IMR-90 (cell line): Measurements from ENCODE around the gene OTOA. TPM values are rescaled to one million over a fixed set of nuclear protein-coding genes. Genes with fewer than 3 reads are reported as not detected.

ENCODE experiments used
- ATAC-seq: fragments of 200-7000 bp; cut with Tn5 transposase; 2 replicates; pipeline ENCODE4 v1.9.1; 2020; ENCODE audit warnings: low read depth, mild to moderate bottlenecking, moderate library complexity
- BruUV-seq: library from RNA; stranded (reverse); fragments of 400-500 nt; replicated peaks from 2 replicates; lab custom pipeline; 2021; lab: Mats Ljungman, UMichigan
- CTCF ChIA-PET: fragments of 300-600 bp; formaldehyde crosslinking; extraction: SDS; loops from one replicate; lab custom pipeline; 2021; ENCODE audit warnings: antibody characterized with exemption; lab: Yijun Ruan, JAX
- POLR2A ChIA-PET: fragments of 300-600 bp; sonication (Branson Sonifier 250); formaldehyde crosslinking; loops from one replicate; lab custom pipeline; 2022; ENCODE audit warnings: antibody characterized with exemption; ENCODE audit not compliant: unreplicated experiment; lab: Charles Lee
- DNase-seq: peaks from one replicate; pipeline ENCODE4 v3.0.0; 2013
- H2AFZ ChIP-seq: replicated peaks from 2 replicates; pipeline ENCODE3; 2013; ENCODE audit warnings: low read length, mild to moderate bottlenecking; ENCODE audit not compliant: poor library complexity
- H2AK5ac ChIP-seq: 2 replicates; pipeline ENCODE4 v1.6.1; 2013; ENCODE audit warnings: low read depth, low read length, inconsistent platforms
- H2AK9ac ChIP-seq: replicated peaks from 2 replicates; pipeline ENCODE3; 2013; ENCODE audit warnings: mild to moderate bottlenecking, low read depth, low read length, moderate library complexity; ENCODE audit not compliant: poor library complexity
- H2BK120ac ChIP-seq: 2 replicates; pipeline ENCODE4 v1.6.1; 2013; ENCODE audit warnings: low read depth, low read length, inconsistent platforms
- H2BK15ac ChIP-seq: 3 replicates; pipeline ENCODE4 v1.6.1; 2013; ENCODE audit warnings: low read depth, low read length, inconsistent platforms
- H2BK20ac ChIP-seq: 2 replicates; pipeline ENCODE4 v1.6.1; 2013; ENCODE audit warnings: low read depth, mild to moderate bottlenecking, inconsistent platforms, low read length, moderate library complexity
- H2BK5ac ChIP-seq: 2 replicates; pipeline ENCODE4 v1.6.1; 2013; ENCODE audit warnings: mild to moderate bottlenecking, low read depth, low read length, inconsistent platforms; ENCODE audit not compliant: poor library complexity, severe bottlenecking
- H3K14ac ChIP-seq: replicated peaks from 2 replicates; pipeline ENCODE4 v1.6.1; 2013; ENCODE audit warnings: low read depth, low read length, inconsistent platforms
- H3K18ac ChIP-seq: 2 replicates; pipeline ENCODE4 v1.6.1; 2013; ENCODE audit warnings: low read depth, low read length, control low read depth
- H3K23ac ChIP-seq: 2 replicates; pipeline ENCODE4 v1.6.1; 2013; ENCODE audit warnings: low read depth, low read length, inconsistent platforms
- H3K27ac ChIP-seq: 2 replicates; pipeline ENCODE4 v1.5.1; 2013; ENCODE audit warnings: mild to moderate bottlenecking, control low read depth, low read length; ENCODE audit not compliant: insufficient read depth
- H3K27me3 ChIP-seq: 2 replicates; pipeline ENCODE4 v1.6.1; 2013; ENCODE audit warnings: low read length; ENCODE audit not compliant: control insufficient read depth, insufficient read depth
- H3K36me3 ChIP-seq: 2 replicates; pipeline ENCODE4 v1.6.1; 2013; ENCODE audit warnings: low read length, mixed read lengths; ENCODE audit not compliant: control insufficient read depth, insufficient read depth
- H3K4ac ChIP-seq: 2 replicates; pipeline ENCODE4 v1.6.1; 2013; ENCODE audit warnings: low read depth, low read length, inconsistent platforms
- H3K4me1 ChIP-seq: 2 replicates; pipeline ENCODE4 v1.6.1; 2013; ENCODE audit warnings: low read length, mixed read lengths; ENCODE audit not compliant: control insufficient read depth, insufficient read depth
- H3K4me2 ChIP-seq: 2 replicates; pipeline ENCODE4 v1.6.1; 2013; ENCODE audit warnings: low read depth, mild to moderate bottlenecking, control low read depth, low read length, moderate library complexity
- H3K4me3 ChIP-seq: 2 replicates; pipeline ENCODE4 v1.5.1; 2013; ENCODE audit warnings: low read depth, mild to moderate bottlenecking, control low read depth, low read length, moderate library complexity; ENCODE audit not compliant: insufficient read depth
- H3K56ac ChIP-seq: 2 replicates; pipeline ENCODE4 v1.6.1; 2013; ENCODE audit warnings: low read length, inconsistent platforms; ENCODE audit not compliant: insufficient read depth; ENCODE audit errors: extremely low read depth
- H3K79me1 ChIP-seq, 2 experiments: 2 replicates each; pipeline ENCODE4 v1.6.1; 2013; ENCODE audit warnings: low read length in 2 of 2, inconsistent platforms in 1 of 2, low read depth in 1 of 2
- H3K9ac ChIP-seq: 2 replicates; pipeline ENCODE4 v1.6.1; 2013; ENCODE audit warnings: low read depth, low read length, control low read depth
- H3K9me1 ChIP-seq: 2 replicates; pipeline ENCODE4 v1.6.1; 2013; ENCODE audit warnings: low read length, inconsistent platforms; ENCODE audit not compliant: insufficient read depth
- H3K9me3 ChIP-seq: 2 replicates; pipeline ENCODE4 v1.6.1; 2013; ENCODE audit warnings: low read length; ENCODE audit not compliant: control insufficient read depth, insufficient read depth
- H4K20me1 ChIP-seq: 2 replicates; pipeline ENCODE4 v1.6.1; 2013; ENCODE audit warnings: low read length, inconsistent platforms; ENCODE audit not compliant: insufficient read depth
- H4K5ac ChIP-seq: 2 replicates; pipeline ENCODE4 v1.6.1; 2013; ENCODE audit warnings: mild to moderate bottlenecking, low read depth, low read length, control low read depth
- H4K8ac ChIP-seq, 2 experiments: 2 replicates each; pipeline ENCODE4 v1.6.1; 2013; ENCODE audit warnings: low read depth in 2 of 2, low read length in 2 of 2, control low read depth in 1 of 2, inconsistent platforms in 1 of 2
- H4K91ac ChIP-seq: 2 replicates; pipeline ENCODE4 v1.6.1; 2013; ENCODE audit warnings: low read depth, low read length, inconsistent platforms; ENCODE audit not compliant: insufficient read depth
- BHLHE40 ChIP-seq: fragments of 150-350 bp; IDR thresholded peaks from 2 replicates; pipeline ENCODE4 v1.6.1; 2016; ENCODE audit warnings: mild to moderate bottlenecking, low read depth, low read length
- CHD1 ChIP-seq: IDR thresholded peaks from 2 replicates; pipeline ENCODE4 v1.6.1; 2012; ENCODE audit warnings: low read depth, low read length, improper control_type of control experiment
- FOS ChIP-seq: fragments of 150-350 bp; IDR thresholded peaks from 2 replicates; pipeline ENCODE4 v1.6.1; 2016; ENCODE audit warnings: low read depth, low read length
- MAFK ChIP-seq: IDR thresholded peaks from 2 replicates; pipeline ENCODE4 v1.6.1; 2012; ENCODE audit warnings: low read depth, low read length, improper control_type of control experiment
- MXI1 ChIP-seq: IDR thresholded peaks from 2 replicates; pipeline ENCODE4 v1.6.1; 2012; ENCODE audit warnings: low read depth, mild to moderate bottlenecking, low read length, moderate library complexity, borderline replicate concordance
- RAD21 ChIP-seq: IDR thresholded peaks from 2 replicates; pipeline ENCODE4 v1.6.1; 2012; ENCODE audit warnings: low read length, improper control_type of control experiment
- WGBS, 2 experiments: methylation state at CpG; one replicate each; pipeline versions ENCODE4 v1.1.5 to v1.1.7; 2013; ENCODE audit warnings: missing lambda C conversion rate in 2 of 2; ENCODE audit not compliant: insufficient read length in 1 of 2; ENCODE audit errors: extremely low coverage in 2 of 2; 5-methylcytosine and 5-hydroxymethylcytosine counted together
- dilution Hi-C: fragments of 300-500 bp; cut with HindIII; formaldehyde crosslinking; loops from one replicate; pipeline ENCODE4 v1.14.3; 2018; ENCODE audit warnings: low sequenced_read_pairs; ENCODE audit not compliant: unreplicated experiment
- in situ Hi-C: fragments of 300-500 bp; cut with MboI; formaldehyde crosslinking; loops from 3 replicates; pipeline ENCODE4 v1.14.3; 2019; ENCODE audit warnings: low sequenced_read_pairs, inconsistent platforms, mixed read lengths
- intact Hi-C: fragments of 100-400 bp; cut with micrococcal nuclease; formaldehyde crosslinking; loops from 2 replicates; pipeline ENCODE4 v1.10.0; 2022
- polyA plus RNA-seq, 3 experiments: library from polyadenylated mRNA; depleted of rRNA; stranded (reverse); fragments of >200 nt; gene quantifications; 2 replicates each; pipeline ENCODE4 v1.2.3, GENCODE V29; 2012; ENCODE audit warnings: low replicate concordance in 1 of 3
- total RNA-seq: library from RNA; depleted of rRNA; stranded (reverse); fragments of >200 nt; gene quantifications from 2 replicates; pipeline ENCODE4 v1.2.3, GENCODE V29; 2012

Gene OTOA
- total and polyA plus RNA-seq, 2 of the 4 experiments (the other 2 are of a cell fraction), result 0.02 TPM; not detected in 1

DNA sequence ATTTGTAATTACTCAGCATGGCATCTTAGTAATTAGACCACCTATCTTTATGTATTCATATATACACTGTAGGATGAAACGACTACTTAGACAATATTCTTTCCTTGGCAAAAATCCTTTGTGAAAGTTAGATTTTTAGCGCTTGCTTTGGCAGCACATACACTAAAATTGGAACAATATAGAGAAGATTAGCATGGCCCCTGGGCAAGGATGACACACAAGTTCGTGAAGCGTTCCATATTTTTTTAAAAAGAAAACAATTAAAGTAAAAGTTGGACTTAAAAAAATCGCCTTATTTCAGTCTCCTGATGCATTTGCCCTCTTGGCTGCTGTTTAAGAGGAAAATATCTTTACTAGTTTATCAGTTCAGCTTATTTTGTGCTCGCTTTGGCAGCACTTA is 21.9 kb upstream of the OTOA start:
- Histone ChIP-seq H2AK5ac (no peak overlapping the region), H3K4me2 (no peak overlapping the region), H4K91ac (no peak overlapping the region), H2AK9ac (no peak overlapping the region), H3K18ac (no peak overlapping the region), H3K4me3 (no peak overlapping the region), H3K36me3 (no peaks in the 10 kb centered on the region; the same call in none of the 2 replicates), H3K9me3 (no peaks in the 10 kb centered on the region), H3K79me1 (peaks cover 21 to 35% of the 10 kb centered on the region in 2 experiments), H4K8ac (no peak overlapping the region), H3K27ac (no peak overlapping the region), H3K4me1 (peaks cover 7% of the 10 kb centered on the region), H3K9me1 (no peaks in the 10 kb centered on the region), H3K4ac (no peak overlapping the region), H2AFZ (no peak overlapping the region), H2BK120ac (no peak overlapping the region), H4K5ac (no peak overlapping the region), H3K27me3 (no peaks in the 10 kb centered on the region), H3K14ac (no peak overlapping the region), H3K23ac (no peak overlapping the region), H2BK5ac (no peak overlapping the region), H3K56ac (no peak overlapping the region), H3K9ac (no peak overlapping the region), H2BK20ac (no peak overlapping the region), H2BK15ac (no peak overlapping the region), H4K20me1 (peaks cover 6% of the 10 kb centered on the region; the same call in 1 of the 2 replicates)
- no CpG with 5 or more reads among the region's 6 CpGs for WGBS, 2 experiments
- ChIA-PET CTCF (interaction anchor here (1.1 to 4.4 kb wide), 2 partner anchors 15 to 57 kb away, joined by 5 to 15 read pairs; no protein-coding TSS in a partner anchor), POLR2A (no interaction called here)
- dilution Hi-C loops, result no loop called here
- no peak for TF ChIP-seq MAFK
- no peak for TF ChIP-seq RAD21
- TF ChIP-seq MXI1, result no peak
- TF ChIP-seq FOS, result no peak
- no peak for TF ChIP-seq CHD1
- TF ChIP-seq BHLHE40, result no peak
- in situ Hi-C loops, result no loop called here
- ATAC-seq (no peak), DNase-seq (no peak)
- intact Hi-C loops, result no loop called here
- no TSS peak for BruUV-seq
